H9 (cell line): ENCODE measurements around the gene GPC4. TPM values are rescaled to one million over a fixed set of nuclear protein-coding genes. Genes with fewer than 3 reads are reported as not detected.

ENCODE experiments used
- DNase-seq: peaks from one replicate; pipeline ENCODE4 v3.0.0-alpha.2; 2017
- H2AFZ ChIP-seq: one replicate; pipeline ENCODE4 v1.6.1; 2013; ENCODE audit warnings: mild to moderate bottlenecking, low read length, control low read depth, moderate library complexity
- H2AK5ac ChIP-seq: 2 replicates; pipeline ENCODE4 v1.6.1; 2013; ENCODE audit warnings: low read length, control low read depth, mixed read lengths; ENCODE audit not compliant: insufficient read length
- H2BK120ac ChIP-seq: one replicate; pipeline ENCODE4 v1.6.1; 2013; ENCODE audit warnings: low read depth, mild to moderate bottlenecking, low read length, control low read depth, inconsistent platforms; ENCODE audit not compliant: poor library complexity, severe bottlenecking
- H2BK12ac ChIP-seq: 2 replicates; pipeline ENCODE4 v1.6.1; 2013; ENCODE audit warnings: low read length, control low read depth, mixed read lengths, low read depth; ENCODE audit not compliant: insufficient read length
- H2BK15ac ChIP-seq: 2 replicates; pipeline ENCODE4 v1.6.1; 2013; ENCODE audit warnings: low read depth, low read length, control low read depth
- H2BK20ac ChIP-seq: one replicate; pipeline ENCODE4 v1.6.1; 2013; ENCODE audit warnings: low read depth, mild to moderate bottlenecking, low read length, control low read depth, inconsistent platforms; ENCODE audit not compliant: poor library complexity, severe bottlenecking
- H2BK5ac ChIP-seq: 2 replicates; pipeline ENCODE4 v1.6.1; 2013; ENCODE audit warnings: low read length, control low read depth, mixed read lengths; ENCODE audit not compliant: insufficient read length
- H3K14ac ChIP-seq: 2 replicates; pipeline ENCODE4 v1.6.1; 2013; ENCODE audit warnings: low read length, control low read depth; ENCODE audit not compliant: insufficient read depth
- H3K18ac ChIP-seq: 2 replicates; pipeline ENCODE4 v1.6.1; 2013; ENCODE audit warnings: low read depth, mild to moderate bottlenecking, mixed read lengths, low read length, control low read depth; ENCODE audit not compliant: insufficient read length
- H3K23ac ChIP-seq: 2 replicates; pipeline ENCODE4 v1.6.1; 2013; ENCODE audit warnings: low read length, control low read depth, mixed read lengths, low read depth; ENCODE audit not compliant: insufficient read length
- H3K23me2 ChIP-seq: 2 replicates; pipeline ENCODE4 v1.6.1; 2013; ENCODE audit warnings: low read depth, mild to moderate bottlenecking, mixed read lengths, low read length, control low read depth; ENCODE audit not compliant: insufficient read length, poor library complexity, severe bottlenecking
- H3K27ac ChIP-seq: 2 replicates; pipeline ENCODE4 v1.5.1; 2013; ENCODE audit warnings: low read length, control low read depth, mixed read lengths, low read depth; ENCODE audit not compliant: insufficient read length
- H3K27me3 ChIP-seq: 2 replicates; pipeline ENCODE4 v1.6.1; 2013; ENCODE audit warnings: low read length, control low read depth, inconsistent platforms; ENCODE audit not compliant: insufficient read depth
- H3K4ac ChIP-seq: 2 replicates; pipeline ENCODE4 v1.6.1; 2013; ENCODE audit warnings: low read depth, mild to moderate bottlenecking, control low read depth, inconsistent platforms, low read length, moderate library complexity
- H3K4me1 ChIP-seq: 2 replicates; pipeline ENCODE4 v1.6.1; 2013; ENCODE audit warnings: low read length, control low read depth, inconsistent platforms; ENCODE audit not compliant: insufficient read depth
- H3K4me2 ChIP-seq: 2 replicates; pipeline ENCODE4 v1.6.1; 2013; ENCODE audit warnings: low read length, control low read depth, mixed read lengths; ENCODE audit not compliant: insufficient read length, insufficient read depth
- H3K56ac ChIP-seq: 2 replicates; pipeline ENCODE4 v1.6.1; 2013; ENCODE audit warnings: low read depth, mild to moderate bottlenecking, mixed read lengths, low read length, control low read depth; ENCODE audit not compliant: insufficient read length
- H3K79me1 ChIP-seq: 2 replicates; pipeline ENCODE4 v1.6.1; 2013; ENCODE audit warnings: low read depth, mild to moderate bottlenecking, moderate library complexity, low read length, control low read depth, inconsistent platforms; ENCODE audit not compliant: insufficient read depth, poor library complexity, severe bottlenecking
- H3K79me2 ChIP-seq: 2 replicates; pipeline ENCODE4 v1.6.1; 2013; ENCODE audit warnings: low read length, control low read depth, inconsistent platforms; ENCODE audit not compliant: insufficient read depth
- H3K9ac ChIP-seq: 2 replicates; pipeline ENCODE4 v1.6.1; 2013; ENCODE audit warnings: low read length, control low read depth, mixed read lengths; ENCODE audit not compliant: insufficient read length; ENCODE audit errors: extremely low read depth
- H3K9me3 ChIP-seq: one replicate; pipeline ENCODE4 v1.6.1; 2013; ENCODE audit warnings: low read depth, low read length, inconsistent platforms; ENCODE audit not compliant: control insufficient read depth
- H3T11ph ChIP-seq: one replicate; pipeline ENCODE4 v1.6.1; 2013; ENCODE audit warnings: mild to moderate bottlenecking, low read length, control low read depth, inconsistent platforms
- H4K20me1 ChIP-seq: one replicate; pipeline ENCODE4 v1.6.1; 2013; ENCODE audit not compliant: control insufficient read depth, insufficient read length, insufficient read depth
- H4K5ac ChIP-seq: 2 replicates; pipeline ENCODE4 v1.6.1; 2013; ENCODE audit warnings: low read depth, mild to moderate bottlenecking, mixed read lengths, low read length, control low read depth; ENCODE audit not compliant: insufficient read length
- H4K8ac ChIP-seq: replicated peaks from 2 replicates; pipeline ENCODE4 v1.6.1; 2013; ENCODE audit warnings: low read length, control low read depth, mixed read lengths, low read depth; ENCODE audit not compliant: insufficient read length
- H4K91ac ChIP-seq: 2 replicates; pipeline ENCODE4 v1.6.1; 2013; ENCODE audit warnings: low read depth, mild to moderate bottlenecking, moderate library complexity, mixed read lengths, low read length, control low read depth; ENCODE audit not compliant: insufficient read length
- H3K27ac Mint-ChIP-seq, 3 experiments: 2 replicates in 2 of 3; 3 replicates in 1 of 3; pipeline ENCODE4 v1.8.0; 2020 to 2021; ENCODE audit warnings: mixed read lengths in 3 of 3, mild to moderate bottlenecking in 1 of 3, moderate library complexity in 1 of 3
- H3K27me3 Mint-ChIP-seq: 2 replicates; pipeline ENCODE4 v1.8.0; 2021; ENCODE audit warnings: low read depth, mild to moderate bottlenecking, moderate library complexity, mixed read lengths
- H3K36me3 Mint-ChIP-seq, 3 experiments: 2 replicates in 2 of 3; 3 replicates in 1 of 3; pipeline ENCODE4 v1.8.0; 2020 to 2021; ENCODE audit warnings: low read depth in 3 of 3, mixed read lengths in 3 of 3; ENCODE audit not compliant: insufficient read depth in 1 of 3
- H3K4me1 Mint-ChIP-seq, 2 experiments: 2 replicates each; pipeline ENCODE4 v1.8.0; 2020; ENCODE audit warnings: mixed read lengths in 2 of 2
- H3K4me3 Mint-ChIP-seq, 2 experiments: 2 replicates in 1 of 2; 3 replicates in 1 of 2; pipeline ENCODE4 v1.8.0; 2020 to 2021; ENCODE audit warnings: mild to moderate bottlenecking in 2 of 2, mixed read lengths in 2 of 2, moderate library complexity in 1 of 2
- H3K9me3 Mint-ChIP-seq, 2 experiments: 2 replicates in 1 of 2; 3 replicates in 1 of 2; pipeline ENCODE4 v1.8.0; 2020; ENCODE audit warnings: mild to moderate bottlenecking in 2 of 2, mixed read lengths in 2 of 2, moderate library complexity in 1 of 2
- CTCF ChIP-seq: fragments of 200-600 bp; sonication (generic); conservative IDR thresholded peaks from 3 replicates; pipeline ENCODE4 v1.8.0; 2021; ENCODE audit warnings: antibody characterized with exemption, mild to moderate bottlenecking
- WGBS: extraction: QIAGEN DNeasy Blood & Tissue Kit; methylation state at CpG from one replicate; pipeline ENCODE4 v1.1.7; 2013; ENCODE audit warnings: missing lambda C conversion rate, low lambda C conversion rate, mixed read lengths; ENCODE audit not compliant: insufficient read length; ENCODE audit errors: extremely low coverage; 5-methylcytosine and 5-hydroxymethylcytosine counted together
- total RNA-seq: library from RNA; stranded (reverse); gene quantifications from 2 replicates; pipeline ENCODE4 v1.2.1, GENCODE V29; 2021

GPC4 gene
- total RNA-seq, 1 experiment from 2014 or later, result 416 TPM

DNA sequence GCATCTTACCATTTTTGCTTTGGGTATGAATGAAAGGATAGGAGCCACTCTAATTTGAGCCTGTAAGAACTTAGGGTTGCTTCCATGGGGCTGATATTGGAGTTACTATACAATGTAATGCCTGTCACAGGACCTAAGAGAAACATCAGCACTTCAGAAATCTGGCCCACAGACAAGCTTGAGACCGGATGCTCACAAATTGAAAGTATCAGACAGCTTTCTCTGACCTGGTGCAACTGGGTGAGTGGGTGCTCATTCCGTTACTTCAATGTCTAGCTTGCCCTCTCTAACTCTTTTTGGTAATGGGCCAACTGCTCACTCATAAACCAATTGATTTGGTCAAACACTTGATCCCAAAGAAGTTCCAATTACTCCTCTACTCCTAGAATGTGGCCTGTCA is 62.1 kb downstream of the GPC4 start:
- Mint-ChIP-seq H3K27ac (peak overlapping the region in 1 of 3 experiments; percentile 63; a peak in 1 of 7 replicates), H3K9me3 (no peaks in the 10 kb centered on the region)

More for the DNA sequence above, 62.1 kb downstream of the GPC4 start:
- no peak overlapping the region for H2BK5ac ChIP-seq
- no peak overlapping the region for H2BK20ac ChIP-seq
- no peak for TF ChIP-seq CTCF
- peak overlapping the region; percentile 41 for H3K27ac ChIP-seq
- Mint-ChIP-seq H3K4me3 (no peak overlapping the region), H3K36me3 (peaks cover 17 to 31% (median 28%) of the 10 kb centered on the region in 3 experiments; a peak in 6 of 7 replicates), H3K4me1 (peaks cover 75 to 83% of the 10 kb centered on the region in 2 experiments), H3K27me3 (no peaks in the 10 kb centered on the region)
- H3K14ac ChIP-seq, result no peak overlapping the region
- peaks cover 58% of the 10 kb centered on the region; the same call in 1 of the 2 replicates for H3K79me2 ChIP-seq
- no peak overlapping the region for H3K23ac ChIP-seq
- no peak overlapping the region for H3K9ac ChIP-seq
- H3K27me3 ChIP-seq, result no peaks in the 10 kb centered on the region
- H4K20me1 ChIP-seq, result peaks cover 4% of the 10 kb centered on the region
- peaks cover 21% of the 10 kb centered on the region for H3K4me1 ChIP-seq
- H3K4ac ChIP-seq, result no peak overlapping the region
- H3K79me1 ChIP-seq, result peaks cover 11% of the 10 kb centered on the region
- H2BK12ac ChIP-seq, result no peak overlapping the region
- no peak for DNase-seq
- no peak overlapping the region for H4K5ac ChIP-seq
- H2BK15ac ChIP-seq, result no peak overlapping the region
- no peak overlapping the region for H3T11ph ChIP-seq
- no peaks in the 10 kb centered on the region for H3K23me2 ChIP-seq
- no peak overlapping the region for H3K18ac ChIP-seq
- H2BK120ac ChIP-seq, result no peak overlapping the region
- no peak overlapping the region for H3K56ac ChIP-seq
- H4K8ac ChIP-seq, result no peak overlapping the region
- WGBS, result no CpG with 5 or more reads among the region's 2 CpGs
- no peak overlapping the region for H2AK5ac ChIP-seq
- no peak overlapping the region for H3K4me2 ChIP-seq
- no peak overlapping the region for H2AFZ ChIP-seq
- no peak overlapping the region for H4K91ac ChIP-seq
- no peaks in the 10 kb centered on the region for H3K9me3 ChIP-seq
